CD4-positive, alpha-beta T cell (primary cell): ENCODE measurements around the gene SLC16A1. TPM values are rescaled to one million over a fixed set of nuclear protein-coding genes. Genes with fewer than 3 reads are reported as not detected.
"Not testable (repeated sequence)": the region's sequence is repeated elsewhere in the genome, so short reads cannot be mapped to it uniquely, and the experiment has no call there.

Experiments used
- ATAC-seq: fragments of 200-7000 bp; cut with Tn5 transposase; one replicate; pipeline ENCODE4 v1.10.0; 2022; ENCODE audit warnings: mild to moderate bottlenecking; ENCODE audit not compliant: poor library complexity
- CTCF ChIA-PET: fragments of 350-600 bp; sonication (Branson Sonifier 250); formaldehyde crosslinking; loops from one replicate; lab custom pipeline; 2021; ENCODE audit warnings: antibody characterized with exemption, inconsistent platforms; lab: Charles Lee
- POLR2A ChIA-PET: fragments of 350-600 bp; sonication (Branson Sonifier 250); formaldehyde crosslinking; loops from one replicate; lab custom pipeline; 2021; ENCODE audit warnings: antibody characterized with exemption, inconsistent platforms; lab: Charles Lee
- DNase-seq, 14 experiments: peaks; one replicate each; pipeline ENCODE4 v3.0.0-alpha.2; 2013 to 2020; ENCODE audit warnings: mixed read lengths in 2 of 14
- H3K27ac ChIP-seq, 2 donors: one replicate each; pipeline versions ENCODE4 v1.5.1 to v1.7.0; 2013; ENCODE audit warnings: low read length in 2 of 2, low read depth in 1 of 2, mild to moderate bottlenecking in 1 of 2
- H3K27me3 ChIP-seq, 2 experiments: 1 replicate in 1 of 2; 2 replicates in 1 of 2; pipeline versions ENCODE4 v1.6.1 to v1.7.0; 2013; ENCODE audit warnings: low read length in 2 of 2, control low read depth in 1 of 2, mild to moderate bottlenecking in 1 of 2, moderate library complexity in 1 of 2; ENCODE audit not compliant: insufficient read depth in 2 of 2, control insufficient read depth in 1 of 2
- H3K36me3 ChIP-seq: one replicate; pipeline ENCODE4 v1.6.1; 2013; ENCODE audit warnings: low read length, control low read depth; ENCODE audit not compliant: insufficient read depth
- H3K4me1 ChIP-seq: one replicate; pipeline ENCODE4 v1.6.1; 2013; ENCODE audit warnings: low read length, control low read depth; ENCODE audit not compliant: insufficient read depth
- H3K4me3 ChIP-seq: one replicate; pipeline ENCODE4 v1.5.1; 2013; ENCODE audit warnings: mild to moderate bottlenecking, low read length, moderate library complexity
- H3K9me3 ChIP-seq, 2 experiments: 1 replicate in 1 of 2; 2 replicates in 1 of 2; pipeline versions ENCODE4 v1.6.1 to v1.7.0; 2013; ENCODE audit warnings: low read length in 2 of 2, mild to moderate bottlenecking in 2 of 2, control low read depth in 1 of 2, moderate library complexity in 1 of 2; ENCODE audit not compliant: control insufficient read depth in 1 of 2, insufficient read depth in 1 of 2
- H3K27ac Mint-ChIP-seq: one replicate; pipeline ENCODE4 v1.8.0; 2020; ENCODE audit warnings: mixed read lengths
- H3K27me3 Mint-ChIP-seq: one replicate; pipeline ENCODE4 v1.8.0; 2021; ENCODE audit warnings: mixed read lengths
- H3K36me3 Mint-ChIP-seq: one replicate; pipeline ENCODE4 v1.8.0; 2021; ENCODE audit warnings: low read depth, mixed read lengths
- H3K4me1 Mint-ChIP-seq: one replicate; pipeline ENCODE4 v1.8.0; 2021; ENCODE audit warnings: low read depth, mixed read lengths
- H3K4me3 Mint-ChIP-seq: one replicate; pipeline ENCODE4 v1.8.0; 2020; ENCODE audit warnings: mild to moderate bottlenecking, mixed read lengths
- H3K9me3 Mint-ChIP-seq: one replicate; pipeline ENCODE4 v1.8.0; 2020; ENCODE audit warnings: mixed read lengths
- intact Hi-C, 2 experiments: fragments of 100-400 bp; cut with DNase I in 1 of 2; cut with micrococcal nuclease in 1 of 2; formaldehyde crosslinking; loops; one replicate each; pipeline versions ENCODE4 v1.15.1 to v1.9.0; 2023 to 2025; cut with DNase I, micrococcal nuclease
- total RNA-seq, 174 experiments: library from RNA in 2 of 174; stranded (reverse) in 2 of 174; gene quantifications; one replicate each; pipeline ENCODE4 v1.2.3 and lab custom pipeline; 2021 to 2026
- TF ChIP-seq, protein P1 (sequence below): fragments of 200-600 bp; IDR thresholded peaks from one replicate; pipeline ENCODE4 v1.8.0; 2022; ENCODE audit warnings: antibody characterized with exemption, mild to moderate bottlenecking

Gene SLC16A1
- total RNA-seq, 2 experiments from 2014 or later = 22.9 to 26.6 TPM

DNA sequence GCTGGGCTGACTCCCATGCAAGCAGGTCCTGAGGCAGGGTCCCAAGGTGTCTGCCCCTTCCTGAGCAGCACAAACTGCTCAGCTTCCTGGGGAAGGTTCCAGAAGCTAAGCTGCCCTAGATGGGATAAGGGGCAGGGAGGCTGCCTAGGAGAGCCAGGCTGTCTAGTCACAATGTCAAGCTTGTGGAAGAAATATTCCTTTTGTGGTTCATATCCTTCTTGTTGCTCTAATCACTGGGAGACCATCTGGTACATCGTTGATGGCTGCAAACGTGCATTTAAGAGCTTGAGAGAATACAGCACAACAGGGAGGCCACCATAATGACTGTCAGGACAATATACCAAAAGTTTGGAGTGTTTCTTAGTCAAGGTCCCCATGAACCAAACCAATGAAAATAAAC is 67.4 kb downstream of the SLC16A1 start:
- ChIA-PET CTCF (interaction anchor here (0.7 to 2.5 kb wide), 2 partner anchors 26 to 184 kb away, joined by 3 to 6 read pairs; partner anchors contain the start of gene LRIG2), POLR2A (no interaction called here)
- Histone ChIP-seq H3K36me3 (no peaks in the 10 kb centered on the region), H3K27ac (no peak overlapping the region), H3K27me3 (no peaks in the 10 kb centered on the region), H3K4me3 (no peak overlapping the region), H3K9me3 (peaks cover 0 to 4% of the 10 kb centered on the region in 2 experiments), H3K4me1 (no peaks in the 10 kb centered on the region)
- DNase-seq = no peak
- Mint-ChIP-seq H3K27ac (no peak overlapping the region), H3K27me3 (no peaks in the 10 kb centered on the region), H3K9me3 (peaks cover 2% of the 10 kb centered on the region), H3K4me3 (no peak overlapping the region), H3K4me1 (no peaks in the 10 kb centered on the region), H3K36me3 (no peaks in the 10 kb centered on the region)
- TF ChIP-seq, protein P1, sequence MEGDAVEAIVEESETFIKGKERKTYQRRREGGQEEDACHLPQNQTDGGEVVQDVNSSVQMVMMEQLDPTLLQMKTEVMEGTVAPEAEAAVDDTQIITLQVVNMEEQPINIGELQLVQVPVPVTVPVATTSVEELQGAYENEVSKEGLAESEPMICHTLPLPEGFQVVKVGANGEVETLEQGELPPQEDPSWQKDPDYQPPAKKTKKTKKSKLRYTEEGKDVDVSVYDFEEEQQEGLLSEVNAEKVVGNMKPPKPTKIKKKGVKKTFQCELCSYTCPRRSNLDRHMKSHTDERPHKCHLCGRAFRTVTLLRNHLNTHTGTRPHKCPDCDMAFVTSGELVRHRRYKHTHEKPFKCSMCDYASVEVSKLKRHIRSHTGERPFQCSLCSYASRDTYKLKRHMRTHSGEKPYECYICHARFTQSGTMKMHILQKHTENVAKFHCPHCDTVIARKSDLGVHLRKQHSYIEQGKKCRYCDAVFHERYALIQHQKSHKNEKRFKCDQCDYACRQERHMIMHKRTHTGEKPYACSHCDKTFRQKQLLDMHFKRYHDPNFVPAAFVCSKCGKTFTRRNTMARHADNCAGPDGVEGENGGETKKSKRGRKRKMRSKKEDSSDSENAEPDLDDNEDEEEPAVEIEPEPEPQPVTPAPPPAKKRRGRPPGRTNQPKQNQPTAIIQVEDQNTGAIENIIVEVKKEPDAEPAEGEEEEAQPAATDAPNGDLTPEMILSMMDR = no peak
- no peak for ATAC-seq
- intact Hi-C loops = no loop called here

DNA sequence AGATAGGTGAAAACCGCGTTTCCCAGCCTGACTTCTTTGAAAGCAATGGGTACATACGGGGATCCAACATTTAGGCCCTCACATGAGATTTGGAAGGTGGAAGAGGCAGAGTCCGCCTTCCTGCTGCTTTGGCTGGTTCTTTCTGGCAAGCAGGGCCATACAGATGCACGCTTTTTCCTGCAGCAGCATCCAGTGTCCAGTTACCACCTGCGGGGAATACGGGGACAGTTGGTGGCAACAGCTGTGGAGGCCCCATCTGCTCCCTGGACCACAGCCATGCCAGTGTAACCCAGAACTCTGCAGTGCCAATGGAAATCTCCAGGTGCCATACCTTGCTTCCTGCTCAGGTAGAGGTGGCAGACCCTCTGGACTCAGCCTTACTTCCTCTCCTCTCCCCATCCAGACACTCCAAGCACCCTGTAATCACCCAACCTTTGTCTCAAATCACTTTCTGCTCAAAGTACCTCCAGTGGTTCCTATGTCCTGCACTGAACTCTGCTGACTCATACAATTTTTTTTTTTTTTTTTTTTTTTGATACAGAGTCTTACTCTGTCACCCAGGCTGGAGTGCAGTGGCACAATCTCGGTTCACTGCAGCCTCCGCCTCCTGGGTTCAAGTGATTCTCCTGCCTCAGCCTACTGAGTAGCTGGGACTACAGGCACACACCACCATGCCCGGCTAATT is 68.3 kb downstream of the SLC16A1 start:
- H3K27ac Mint-ChIP-seq = no peak overlapping the region
- no peaks in the 10 kb centered on the region for H3K4me1 Mint-ChIP-seq
- POLR2A ChIA-PET = no interaction called here
- CTCF ChIA-PET = interaction anchor here (0.7 kb wide), 1 partner anchor 27 kb away, joined by 3 read pairs; no protein-coding TSS in a partner anchor
- no peaks in the 10 kb centered on the region for H3K27me3 Mint-ChIP-seq
- no peaks in the 10 kb centered on the region for H3K9me3 Mint-ChIP-seq
- Histone ChIP-seq H3K4me1 (no peaks in the 10 kb centered on the region), H3K4me3 (no peak overlapping the region), H3K27ac (no peak overlapping the region), H3K27me3 (no peaks in the 10 kb centered on the region), H3K36me3 (no peaks in the 10 kb centered on the region), H3K9me3 (no peaks in the 10 kb centered on the region)
- intact Hi-C loops = no loop called here
- no peak overlapping the region for H3K4me3 Mint-ChIP-seq
- H3K36me3 Mint-ChIP-seq = no peaks in the 10 kb centered on the region
- TF ChIP-seq, protein P1 = no peak
- DNase-seq = no peak
- no peak for ATAC-seq

DNA sequence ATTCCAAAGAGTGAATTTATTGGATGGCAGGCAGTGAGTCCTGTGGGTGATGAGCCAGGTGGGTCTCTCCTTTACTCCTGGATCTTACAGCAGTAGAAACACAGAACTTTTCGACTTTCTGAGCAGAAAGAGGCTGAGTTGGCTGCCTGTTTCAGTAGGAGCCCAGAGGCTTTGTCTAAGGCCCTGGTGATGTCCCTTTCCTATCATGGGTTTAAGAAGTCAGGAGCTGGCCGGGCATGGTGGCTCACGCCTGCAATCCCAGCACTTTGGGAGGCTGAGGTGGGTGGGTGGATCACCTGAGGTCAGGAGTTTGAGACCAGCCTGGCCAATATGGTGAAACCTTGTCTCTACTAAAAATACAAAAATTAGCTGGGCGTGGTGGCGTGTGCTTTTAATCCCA is 71.0 kb downstream of the SLC16A1 start:
- H3K4me1 Mint-ChIP-seq, H3K27ac Mint-ChIP-seq, H3K36me3 Mint-ChIP-seq, H3K9me3 Mint-ChIP-seq, H3K9me3 ChIP-seq, H3K4me3 Mint-ChIP-seq, H3K27me3 ChIP-seq, H3K4me3 ChIP-seq, CTCF ChIA-PET, H3K27me3 Mint-ChIP-seq, H3K4me1 ChIP-seq, POLR2A ChIA-PET, H3K27ac ChIP-seq, DNase-seq, H3K36me3 ChIP-seq, ATAC-seq: not testable (repeated sequence)
- intact Hi-C loops = loop anchor here (5.0 kb wide), 4 partner anchors 72 to 792 kb away; partner anchors contain the start of genes PPM1J (in 1 of the 2) and SLC16A1 (in 1 of the 2)
